Peyer's patch (tissue), 4 donors: Measurements from ENCODE around the gene VSIR.

Experiments used
- POLR2A ChIP-seq, 2 donors: fragments of 450-650 bp; IDR thresholded peaks; one replicate each; pipeline ENCODE4 v1.5.1; 2017; ENCODE audit warnings: antibody characterized with exemption in 2 of 2, mild to moderate bottlenecking in 2 of 2, moderate library complexity in 2 of 2
- TF ChIP-seq, protein P1 (sequence below), 6 experiments: fragments of 450-650 bp in 4 of 6; fragments of 200-600 bp in 2 of 6; sonication (generic) in 1 of 6; IDR thresholded peaks; one replicate each; pipeline ENCODE4 v1.5.1; 2017 to 2019; ENCODE audit warnings: antibody characterized with exemption in 6 of 6, mild to moderate bottlenecking in 3 of 6, moderate library complexity in 1 of 6

GRCh38 chr10:71742301-71743088 is 30.8 kb downstream of the VSIR start:
- TF ChIP-seq, protein P1, sequence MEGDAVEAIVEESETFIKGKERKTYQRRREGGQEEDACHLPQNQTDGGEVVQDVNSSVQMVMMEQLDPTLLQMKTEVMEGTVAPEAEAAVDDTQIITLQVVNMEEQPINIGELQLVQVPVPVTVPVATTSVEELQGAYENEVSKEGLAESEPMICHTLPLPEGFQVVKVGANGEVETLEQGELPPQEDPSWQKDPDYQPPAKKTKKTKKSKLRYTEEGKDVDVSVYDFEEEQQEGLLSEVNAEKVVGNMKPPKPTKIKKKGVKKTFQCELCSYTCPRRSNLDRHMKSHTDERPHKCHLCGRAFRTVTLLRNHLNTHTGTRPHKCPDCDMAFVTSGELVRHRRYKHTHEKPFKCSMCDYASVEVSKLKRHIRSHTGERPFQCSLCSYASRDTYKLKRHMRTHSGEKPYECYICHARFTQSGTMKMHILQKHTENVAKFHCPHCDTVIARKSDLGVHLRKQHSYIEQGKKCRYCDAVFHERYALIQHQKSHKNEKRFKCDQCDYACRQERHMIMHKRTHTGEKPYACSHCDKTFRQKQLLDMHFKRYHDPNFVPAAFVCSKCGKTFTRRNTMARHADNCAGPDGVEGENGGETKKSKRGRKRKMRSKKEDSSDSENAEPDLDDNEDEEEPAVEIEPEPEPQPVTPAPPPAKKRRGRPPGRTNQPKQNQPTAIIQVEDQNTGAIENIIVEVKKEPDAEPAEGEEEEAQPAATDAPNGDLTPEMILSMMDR (IDR thresholded peaks at IDR 0.05): no peak
- no peak for TF ChIP-seq POLR2A (IDR thresholded peaks at IDR 0.05)
